Diencephalon (tissue), 1 donor: ENCODE measurements around the gene ABTB1. TPM values are rescaled to one million over a fixed set of nuclear protein-coding genes. Genes with fewer than 3 reads are reported as not detected.

Experiments used
- total RNA-seq: library from RNA; depleted of rRNA; stranded (reverse); fragments of >200 nt; gene quantifications from one replicate; pipeline ENCODE4 v1.2.3, GENCODE V29; 2014

The ABTB1 gene
- total RNA-seq: 7.6 TPM

DNA sequence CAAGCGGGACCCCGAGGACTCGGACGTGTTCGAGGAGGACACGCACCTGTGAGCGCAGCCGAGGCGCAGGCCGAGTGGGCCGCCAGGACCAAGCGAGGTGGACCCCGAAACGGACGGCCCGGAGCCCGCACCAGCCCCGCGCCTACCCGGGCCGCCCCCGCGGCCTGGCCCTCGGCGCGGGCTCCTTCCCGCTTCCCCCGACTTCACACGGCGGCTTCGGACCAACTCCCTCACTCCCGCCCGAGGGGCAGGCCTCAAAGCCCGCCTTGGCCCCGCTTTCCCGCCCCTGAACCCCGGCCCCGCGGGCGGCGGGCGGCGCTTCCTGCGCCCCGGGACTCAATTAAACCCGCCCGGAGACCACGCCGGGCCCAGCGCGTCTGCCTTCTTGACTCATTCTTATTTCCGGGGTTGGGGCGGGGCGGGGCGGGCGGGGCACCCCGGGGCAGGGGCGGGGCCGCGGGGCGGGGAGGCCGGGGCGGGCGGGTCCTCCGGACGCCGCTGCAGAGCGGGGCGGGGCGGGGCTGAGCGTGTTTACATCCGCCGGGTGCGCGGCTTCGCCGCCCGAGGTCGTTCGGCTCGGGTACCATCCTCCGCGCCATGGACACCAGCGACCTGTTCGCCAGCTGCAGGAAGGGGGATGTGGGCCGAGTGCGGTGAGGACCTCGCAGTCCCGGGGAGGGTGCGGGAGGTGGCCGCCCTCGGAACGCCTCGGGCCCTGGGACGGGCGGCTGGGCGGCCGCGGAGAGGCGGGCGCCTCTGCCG is at the start of gene ABTB1:
Gene ABTB1 (plus strand): TSS at position 524 of the 762 bp plus-strand sequence. CDS start 74 bp downstream, at position 598.

GRCh38 chr3:127628788-127629466 is 43.8 kb upstream of the ABTB1 start, which contains the start of gene PODXL2:
TSS of gene PODXL2 (plus strand) at chr3:127629185. CDS start at chr3:127629220, 35 bp downstream.

Other genes starting within 250 kb of the ABTB1 start
- 15.5 TPM for gene TPRA1, start 82.2 kb upstream of the ABTB1 start, total RNA-seq
- 18.9 TPM for gene MCM2, start 74.5 kb upstream of the ABTB1 start, total RNA-seq
- gene PODXL2, start 43.8 kb upstream of the ABTB1 start, total RNA-seq: 192 TPM
- 43.4 TPM for gene MGLL, start 149.6 kb downstream of the ABTB1 start, total RNA-seq
- gene KBTBD12, start 242.3 kb downstream of the ABTB1 start, total RNA-seq: 1.8 TPM